OCI-LY3 (cell line): ENCODE measurements around the gene LMX1A.

ENCODE experiments used
- EZH2phosphoT487 ChIP-seq: fragments of 200-600 bp; shearing (Covaris generic); IDR thresholded peaks from 2 replicates; pipeline ENCODE4 v1.6.1; 2018; ENCODE audit warnings: antibody characterized with exemption, mixed run types, low read depth
- TF ChIP-seq, protein P1 (sequence below): fragments of 200-600, 300-600 bp; sonication (generic); IDR thresholded peaks from 2 replicates; pipeline ENCODE4 v1.5.1; 2014; ENCODE audit warnings: antibody characterized with exemption, low read length, low read depth

DNA sequence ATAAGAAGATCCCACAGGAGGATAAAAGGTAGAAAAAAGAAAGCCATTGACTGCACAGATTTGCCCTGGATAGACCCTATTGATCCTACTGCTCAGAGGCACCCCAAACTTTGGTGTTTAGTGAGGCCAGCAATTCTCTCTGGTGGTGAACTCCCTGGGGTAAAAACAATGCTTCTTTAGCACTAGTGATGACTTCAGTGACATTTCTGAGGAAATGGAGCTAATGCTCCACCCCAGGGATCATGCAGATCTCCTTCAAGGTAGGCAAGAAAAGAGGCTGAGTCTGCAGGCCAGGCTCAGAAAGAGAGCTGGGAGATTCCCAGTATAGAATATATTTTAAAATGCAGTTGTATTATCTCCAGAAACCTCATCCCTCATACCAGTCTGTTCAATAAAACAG is 140.3 kb downstream of the LMX1A start:
- TF ChIP-seq, protein P1, sequence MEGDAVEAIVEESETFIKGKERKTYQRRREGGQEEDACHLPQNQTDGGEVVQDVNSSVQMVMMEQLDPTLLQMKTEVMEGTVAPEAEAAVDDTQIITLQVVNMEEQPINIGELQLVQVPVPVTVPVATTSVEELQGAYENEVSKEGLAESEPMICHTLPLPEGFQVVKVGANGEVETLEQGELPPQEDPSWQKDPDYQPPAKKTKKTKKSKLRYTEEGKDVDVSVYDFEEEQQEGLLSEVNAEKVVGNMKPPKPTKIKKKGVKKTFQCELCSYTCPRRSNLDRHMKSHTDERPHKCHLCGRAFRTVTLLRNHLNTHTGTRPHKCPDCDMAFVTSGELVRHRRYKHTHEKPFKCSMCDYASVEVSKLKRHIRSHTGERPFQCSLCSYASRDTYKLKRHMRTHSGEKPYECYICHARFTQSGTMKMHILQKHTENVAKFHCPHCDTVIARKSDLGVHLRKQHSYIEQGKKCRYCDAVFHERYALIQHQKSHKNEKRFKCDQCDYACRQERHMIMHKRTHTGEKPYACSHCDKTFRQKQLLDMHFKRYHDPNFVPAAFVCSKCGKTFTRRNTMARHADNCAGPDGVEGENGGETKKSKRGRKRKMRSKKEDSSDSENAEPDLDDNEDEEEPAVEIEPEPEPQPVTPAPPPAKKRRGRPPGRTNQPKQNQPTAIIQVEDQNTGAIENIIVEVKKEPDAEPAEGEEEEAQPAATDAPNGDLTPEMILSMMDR, result no peak
- TF ChIP-seq EZH2phosphoT487, result no peak
